GM20000 (cell line): ENCODE measurements around the gene CCDC157.
"Not testable (repeated sequence)": the region's sequence is repeated elsewhere in the genome, so short reads cannot be mapped to it uniquely, and the experiment has no call there.

Experiments
- DNase-seq: peaks from one replicate; pipeline ENCODE4 v3.0.0; 2012; ENCODE audit warnings: low spot score
- TF ChIP-seq, protein P1 (sequence below): IDR thresholded peaks from 2 replicates; pipeline ENCODE4 v1.5.1; 2012; ENCODE audit warnings: mild to moderate bottlenecking, control low read depth; ENCODE audit errors: extremely low read depth, missing control alignments

CCDC157 gene

DNA sequence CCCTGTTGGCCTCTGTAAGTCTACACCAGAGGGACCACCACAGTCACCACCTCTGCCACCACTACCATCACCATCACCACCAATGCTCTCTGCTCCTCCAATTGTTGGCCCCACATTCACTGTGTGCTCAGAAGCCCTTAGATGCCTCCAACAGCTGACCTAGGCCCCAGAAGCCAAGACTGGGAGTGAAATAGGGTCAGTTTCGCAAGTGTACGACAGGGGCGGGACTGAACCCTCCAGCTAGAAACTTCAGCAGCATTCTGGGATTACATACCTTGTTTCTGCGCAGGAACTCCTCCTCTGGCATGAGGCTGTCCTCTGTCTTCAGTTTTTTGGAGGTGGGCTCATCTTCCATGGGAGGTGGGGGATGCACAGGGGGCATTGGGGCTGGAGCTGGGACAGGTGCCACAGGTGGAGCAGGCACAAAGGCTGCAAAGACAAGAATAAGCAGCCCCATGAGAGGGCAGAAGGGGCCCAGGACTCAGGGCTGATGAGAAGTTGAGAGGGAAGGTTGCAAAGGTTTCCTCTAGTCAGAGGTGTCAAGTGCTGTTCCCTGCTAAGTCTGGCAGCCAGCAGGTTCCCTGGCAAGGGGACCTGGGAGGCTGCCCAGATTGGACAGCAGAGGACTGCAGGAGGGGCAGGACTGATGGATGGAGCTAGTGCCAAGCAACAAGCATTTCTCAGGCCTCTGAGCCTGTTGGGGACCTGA is 19.9 kb upstream of the CCDC157 start:
- DNase-seq, result no peak
- TF ChIP-seq, protein P1, sequence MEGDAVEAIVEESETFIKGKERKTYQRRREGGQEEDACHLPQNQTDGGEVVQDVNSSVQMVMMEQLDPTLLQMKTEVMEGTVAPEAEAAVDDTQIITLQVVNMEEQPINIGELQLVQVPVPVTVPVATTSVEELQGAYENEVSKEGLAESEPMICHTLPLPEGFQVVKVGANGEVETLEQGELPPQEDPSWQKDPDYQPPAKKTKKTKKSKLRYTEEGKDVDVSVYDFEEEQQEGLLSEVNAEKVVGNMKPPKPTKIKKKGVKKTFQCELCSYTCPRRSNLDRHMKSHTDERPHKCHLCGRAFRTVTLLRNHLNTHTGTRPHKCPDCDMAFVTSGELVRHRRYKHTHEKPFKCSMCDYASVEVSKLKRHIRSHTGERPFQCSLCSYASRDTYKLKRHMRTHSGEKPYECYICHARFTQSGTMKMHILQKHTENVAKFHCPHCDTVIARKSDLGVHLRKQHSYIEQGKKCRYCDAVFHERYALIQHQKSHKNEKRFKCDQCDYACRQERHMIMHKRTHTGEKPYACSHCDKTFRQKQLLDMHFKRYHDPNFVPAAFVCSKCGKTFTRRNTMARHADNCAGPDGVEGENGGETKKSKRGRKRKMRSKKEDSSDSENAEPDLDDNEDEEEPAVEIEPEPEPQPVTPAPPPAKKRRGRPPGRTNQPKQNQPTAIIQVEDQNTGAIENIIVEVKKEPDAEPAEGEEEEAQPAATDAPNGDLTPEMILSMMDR, result no peak

DNA sequence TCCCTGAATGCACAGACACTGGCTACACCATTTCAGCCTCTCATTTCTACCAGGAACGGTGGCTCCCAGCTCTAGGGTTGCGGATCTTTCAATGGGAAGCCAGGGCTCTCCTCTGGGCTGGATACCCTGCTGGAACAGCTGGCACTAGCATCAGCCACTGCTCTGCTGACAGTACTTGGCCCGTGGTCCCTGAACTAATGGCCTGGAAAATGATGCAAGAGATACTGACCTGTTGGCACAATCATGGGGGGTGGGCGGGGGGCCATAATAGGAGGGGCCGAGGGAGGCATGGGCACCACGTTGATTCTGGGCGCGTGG is 19.4 kb upstream of the CCDC157 start:
- TF ChIP-seq, protein P1, result no peak
- no peak for DNase-seq

DNA sequence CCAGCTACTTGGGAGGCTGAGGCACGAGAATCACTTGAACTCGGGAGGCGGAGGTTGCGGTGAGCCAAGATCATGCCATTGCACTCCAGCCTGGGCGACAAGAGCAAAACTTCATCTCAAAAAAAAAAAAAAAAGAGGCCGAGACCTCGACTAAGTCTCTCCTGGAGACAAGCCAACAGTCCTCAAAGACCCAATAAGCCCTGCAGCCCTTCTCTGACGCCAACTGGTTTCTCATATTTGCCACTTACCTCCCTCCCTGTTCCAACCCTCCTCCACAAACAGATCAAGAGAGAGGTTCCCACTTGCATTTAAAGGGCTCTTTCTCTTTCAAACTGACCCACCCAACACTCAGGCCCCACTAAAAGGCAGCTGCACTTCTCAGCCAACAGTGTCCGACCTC is 18.5 kb upstream of the CCDC157 start:
- DNase-seq, result not testable (repeated sequence)

DNA sequence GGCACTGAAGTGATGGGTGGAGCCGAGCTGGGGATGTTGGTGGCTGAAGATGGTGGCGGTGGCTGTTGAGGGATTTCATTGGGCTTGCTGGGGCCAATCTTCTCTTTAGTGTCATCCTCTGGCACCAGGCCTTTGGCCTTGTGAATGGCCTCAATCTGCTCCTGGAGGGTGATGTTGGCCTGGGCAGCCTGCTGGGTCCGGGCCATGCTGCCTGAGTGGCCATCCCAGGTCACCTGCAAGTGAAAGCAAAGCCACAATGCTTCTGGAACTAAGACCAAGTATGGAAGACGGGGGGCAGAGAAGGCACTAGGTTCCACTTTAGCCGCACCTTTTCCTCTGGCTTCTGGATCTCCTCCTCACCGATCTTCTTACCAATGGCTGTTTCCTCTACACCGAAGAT is 18.0 kb upstream of the CCDC157 start:
- DNase-seq, result no peak
- TF ChIP-seq, protein P1, result no peak

DNA sequence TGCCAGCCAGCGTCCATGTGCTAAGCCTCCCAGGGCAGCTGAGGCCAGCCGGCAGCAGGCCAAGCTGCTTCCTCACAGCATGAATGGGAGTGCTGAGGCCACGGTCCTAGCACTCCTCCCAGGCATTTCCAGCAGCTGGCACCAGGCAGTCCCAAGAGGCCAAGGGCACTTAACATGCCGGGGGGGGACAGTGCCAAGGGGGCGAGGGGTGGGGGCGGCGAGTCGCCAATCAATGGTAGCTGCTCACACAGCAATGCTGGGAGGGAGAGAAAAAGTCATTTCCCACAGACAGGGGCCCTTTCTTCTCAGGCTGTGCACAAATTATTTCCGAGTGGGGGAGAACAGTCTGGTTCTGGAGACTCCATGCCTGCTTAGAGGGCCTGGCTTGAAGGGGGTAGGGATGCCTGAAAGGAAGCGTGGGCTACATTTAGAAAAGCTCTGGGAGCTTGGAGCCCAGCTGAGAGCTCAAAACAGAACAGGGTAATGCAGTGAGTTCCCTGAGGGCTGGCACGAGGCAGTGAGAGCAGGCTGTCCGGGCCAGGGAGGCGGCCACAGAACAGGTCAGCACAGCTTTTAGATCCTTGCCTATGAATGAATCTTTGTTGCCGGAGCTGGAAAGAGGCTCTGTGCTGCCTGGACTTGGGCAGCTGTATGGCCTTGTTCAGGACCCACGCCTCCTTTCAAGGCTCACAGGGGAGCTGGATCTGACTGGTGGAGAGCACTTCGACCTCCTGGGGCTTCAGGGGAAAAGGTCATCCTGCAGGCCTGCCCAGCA is 15.7 kb upstream of the CCDC157 start:
- TF ChIP-seq, protein P1, result no peak
- no peak for DNase-seq

DNA sequence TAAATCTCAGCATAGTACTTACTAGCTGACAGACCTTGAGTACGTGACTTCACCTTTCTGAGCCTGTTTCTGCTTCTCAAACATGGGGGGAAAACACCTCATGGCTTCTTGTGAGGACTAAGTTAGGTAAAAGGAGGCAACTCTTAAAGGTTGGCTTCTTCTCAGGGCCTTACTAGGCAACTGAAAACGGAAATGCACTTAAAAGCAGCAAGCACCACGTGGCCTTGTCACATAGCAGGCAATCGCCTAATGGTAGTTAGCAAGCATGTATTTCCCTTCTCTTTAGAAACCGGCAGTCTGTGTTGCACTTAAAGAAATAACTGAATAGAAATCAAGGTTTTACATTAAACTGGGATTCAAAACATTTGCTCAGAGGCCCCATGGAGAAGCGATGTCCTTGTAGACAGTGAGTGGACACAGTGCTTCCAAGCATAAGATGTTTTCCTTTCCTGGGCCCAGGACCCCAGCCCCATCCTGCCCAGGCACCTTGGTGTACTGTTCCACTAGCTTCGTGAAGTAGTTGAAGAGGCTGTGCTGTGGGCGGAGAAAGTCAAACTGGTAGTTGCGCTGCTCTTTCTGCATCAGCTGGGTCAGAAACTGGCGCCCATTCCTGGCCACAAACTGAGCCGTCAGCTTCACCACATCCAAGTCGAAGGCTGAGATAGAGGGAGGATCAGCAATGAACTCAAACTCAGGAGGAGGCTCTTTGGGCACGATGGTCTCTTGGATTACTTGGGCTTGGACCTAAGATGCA is 12.2 kb upstream of the CCDC157 start:
- no peak for DNase-seq
- TF ChIP-seq, protein P1, result no peak

DNA sequence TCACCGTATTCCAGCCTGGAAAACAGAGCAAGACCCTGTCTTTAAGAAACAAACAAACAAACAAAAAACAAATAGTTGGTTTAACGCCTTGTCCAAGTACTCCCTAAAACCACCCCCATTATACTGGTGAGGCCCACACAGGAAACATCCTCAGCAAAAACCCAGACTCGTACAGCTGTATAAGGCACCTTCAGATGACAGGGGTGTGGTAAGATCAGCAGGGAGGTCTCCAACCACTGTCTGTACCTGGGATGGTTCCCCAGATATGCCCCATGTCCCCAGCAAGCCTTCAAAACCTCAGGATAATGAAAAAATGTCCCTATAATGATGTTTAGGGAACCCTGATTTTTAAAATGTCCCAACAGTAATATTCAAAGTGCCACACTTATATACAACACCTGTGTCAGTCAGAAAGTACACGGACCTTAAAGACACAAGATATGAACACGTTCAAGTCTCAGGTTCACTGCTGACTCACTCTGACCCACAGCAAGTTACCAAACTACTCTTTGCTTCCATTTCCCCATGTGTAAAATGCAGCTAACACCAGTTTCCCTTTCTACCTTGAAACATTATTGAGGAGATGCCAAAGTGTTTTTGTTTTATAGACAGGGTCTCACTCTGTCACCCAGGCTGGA is 9.4 kb upstream of the CCDC157 start:
- DNase-seq, result no peak
- TF ChIP-seq, protein P1, result no peak
